ENCODE data around the gene ARHGEF12. TPM values are rescaled to one million over a fixed set of nuclear protein-coding genes. Genes with fewer than 3 reads are reported as not detected.

Gene ARHGEF12
- total RNA-seq, 1 donor from 2014 or later, result 36.5 TPM

DNA sequence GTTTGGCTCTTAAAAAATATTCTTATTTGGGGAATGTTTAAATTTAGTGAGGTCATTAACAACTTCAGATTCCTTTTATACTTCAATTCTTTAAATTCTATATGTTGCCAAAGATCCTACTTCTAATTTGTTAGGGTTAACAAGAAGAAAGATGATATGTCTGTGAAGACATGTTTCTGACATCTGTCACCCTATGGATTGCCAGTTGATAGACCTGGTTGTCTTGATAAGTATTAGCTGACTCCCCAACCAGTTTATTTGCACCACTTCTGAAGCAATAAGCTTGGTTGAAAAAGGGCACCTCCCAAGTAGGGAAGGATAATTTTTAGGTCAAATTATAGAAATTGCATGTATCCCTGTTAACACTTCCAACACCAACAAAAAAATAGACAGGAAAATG, 29.3 kb downstream of the ARHGEF12 start:
- H3K4me3 ChIP-seq (ENCODE audit: low read depth, low read length), result no peak overlapping the region
- TF ChIP-seq, protein P1, sequence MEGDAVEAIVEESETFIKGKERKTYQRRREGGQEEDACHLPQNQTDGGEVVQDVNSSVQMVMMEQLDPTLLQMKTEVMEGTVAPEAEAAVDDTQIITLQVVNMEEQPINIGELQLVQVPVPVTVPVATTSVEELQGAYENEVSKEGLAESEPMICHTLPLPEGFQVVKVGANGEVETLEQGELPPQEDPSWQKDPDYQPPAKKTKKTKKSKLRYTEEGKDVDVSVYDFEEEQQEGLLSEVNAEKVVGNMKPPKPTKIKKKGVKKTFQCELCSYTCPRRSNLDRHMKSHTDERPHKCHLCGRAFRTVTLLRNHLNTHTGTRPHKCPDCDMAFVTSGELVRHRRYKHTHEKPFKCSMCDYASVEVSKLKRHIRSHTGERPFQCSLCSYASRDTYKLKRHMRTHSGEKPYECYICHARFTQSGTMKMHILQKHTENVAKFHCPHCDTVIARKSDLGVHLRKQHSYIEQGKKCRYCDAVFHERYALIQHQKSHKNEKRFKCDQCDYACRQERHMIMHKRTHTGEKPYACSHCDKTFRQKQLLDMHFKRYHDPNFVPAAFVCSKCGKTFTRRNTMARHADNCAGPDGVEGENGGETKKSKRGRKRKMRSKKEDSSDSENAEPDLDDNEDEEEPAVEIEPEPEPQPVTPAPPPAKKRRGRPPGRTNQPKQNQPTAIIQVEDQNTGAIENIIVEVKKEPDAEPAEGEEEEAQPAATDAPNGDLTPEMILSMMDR (conservative IDR thresholded peaks at IDR 0.05; ENCODE audit: low read depth, low read length), result no peak
- DNase-seq (ENCODE audit: low read depth), result no peak

DNA sequence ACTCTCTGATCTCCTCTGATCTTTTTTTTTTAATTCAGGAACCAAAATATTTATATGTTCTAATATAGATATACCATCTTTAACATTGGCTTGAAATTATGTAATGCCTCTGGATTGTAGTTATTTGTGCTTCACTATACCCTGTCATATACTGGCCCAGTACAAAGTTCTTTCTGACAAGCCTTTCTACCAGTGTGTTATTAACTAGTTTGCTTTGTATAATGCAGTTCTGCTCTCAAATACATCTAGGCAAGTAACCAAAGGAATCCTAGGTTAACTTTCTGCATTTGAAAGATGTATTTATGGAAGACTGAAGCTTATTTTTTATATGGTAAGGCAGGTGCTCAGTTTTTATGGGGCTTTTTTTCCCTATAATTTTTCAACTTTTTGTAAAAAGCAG, 36.1 kb downstream of the ARHGEF12 start:
- no peak for DNase-seq (ENCODE audit: low read depth)
- TF ChIP-seq, protein P1 (conservative IDR thresholded peaks at IDR 0.05; ENCODE audit: low read depth, low read length), result no peak
- no peak overlapping the region for H3K4me3 ChIP-seq (ENCODE audit: low read depth, low read length)

DNA sequence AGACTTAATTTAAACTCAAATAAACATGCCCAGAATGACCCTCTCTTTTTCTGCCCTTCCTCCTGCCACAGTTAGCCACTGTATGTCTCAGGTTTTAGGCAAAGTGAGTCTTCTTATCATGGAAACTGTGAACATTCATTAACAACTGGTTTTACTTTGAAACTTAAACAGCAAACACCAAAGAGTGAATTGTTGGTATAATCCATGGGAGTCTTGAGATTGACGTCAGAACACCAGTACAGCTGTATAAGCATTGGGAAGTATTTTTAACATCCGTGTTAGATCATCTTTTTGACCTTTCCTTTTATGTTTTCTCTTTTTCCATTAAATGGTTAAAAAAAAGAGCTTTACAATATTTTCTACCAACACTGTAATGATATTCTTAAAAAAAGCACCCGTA, 38.9 kb downstream of the ARHGEF12 start:
- H3K4me3 ChIP-seq (ENCODE audit: low read depth, low read length), result no peak overlapping the region
- DNase-seq (ENCODE audit: low read depth), result no peak
- TF ChIP-seq, protein P1 (conservative IDR thresholded peaks at IDR 0.05; ENCODE audit: low read depth, low read length), result no peak

DNA sequence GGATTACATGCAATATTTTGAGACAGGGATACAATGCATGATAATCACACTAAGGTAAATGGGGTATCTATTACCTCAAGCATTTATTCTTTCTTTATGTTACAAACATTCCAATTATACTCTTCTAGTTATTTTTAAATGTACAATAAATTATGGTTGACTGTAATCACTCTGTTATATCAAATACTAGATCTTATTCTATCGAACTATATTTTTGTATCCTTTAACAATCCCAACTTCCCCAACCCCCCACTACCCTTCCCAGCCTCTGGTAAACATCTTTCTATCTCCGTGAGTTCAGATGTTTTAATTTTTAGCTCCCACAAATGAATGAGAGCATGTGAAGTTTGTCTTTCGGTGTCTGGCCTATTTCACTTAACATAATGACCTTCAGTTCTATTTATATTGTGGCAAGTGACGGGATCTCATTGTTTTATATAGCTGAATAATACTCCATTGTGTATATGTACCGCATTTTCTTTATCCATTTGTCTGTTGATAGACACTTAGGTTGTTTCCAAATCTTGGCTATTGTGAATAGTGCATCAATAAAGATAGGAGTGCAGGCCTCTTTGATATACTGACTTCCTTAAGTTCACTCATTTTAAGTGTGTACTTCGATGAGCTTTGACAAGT, 40.5 kb downstream of the ARHGEF12 start:
- TF ChIP-seq, protein P1 (conservative IDR thresholded peaks at IDR 0.05; ENCODE audit: low read depth, low read length), result no peak
- no peak for DNase-seq (ENCODE audit: low read depth)
- H3K4me3 ChIP-seq (ENCODE audit: low read depth, low read length), result no peak overlapping the region

DNA sequence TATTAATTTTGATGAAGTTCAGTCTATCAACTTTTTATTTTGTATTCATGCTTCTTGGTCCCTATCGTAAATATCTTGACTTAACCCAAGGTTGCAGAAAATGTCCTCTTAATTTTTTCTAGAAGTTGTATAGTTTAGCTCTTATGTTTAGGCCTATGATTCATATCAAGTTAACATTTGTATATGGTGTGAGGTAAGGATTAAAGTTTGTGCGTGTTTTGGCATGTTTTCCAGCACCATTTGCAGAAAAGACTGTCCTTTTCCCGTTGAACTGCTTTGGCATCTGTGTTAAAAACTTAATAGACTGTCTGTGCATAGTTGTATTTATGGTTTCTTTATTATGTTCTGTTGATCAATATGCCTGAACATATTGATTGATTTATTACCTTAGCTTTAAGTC, 42.3 kb downstream of the ARHGEF12 start:
- TF ChIP-seq, protein P1 (conservative IDR thresholded peaks at IDR 0.05; ENCODE audit: low read depth, low read length), result no peak
- H3K4me3 ChIP-seq (ENCODE audit: low read depth, low read length), result no peak overlapping the region
- DNase-seq (ENCODE audit: low read depth), result no peak

DNA sequence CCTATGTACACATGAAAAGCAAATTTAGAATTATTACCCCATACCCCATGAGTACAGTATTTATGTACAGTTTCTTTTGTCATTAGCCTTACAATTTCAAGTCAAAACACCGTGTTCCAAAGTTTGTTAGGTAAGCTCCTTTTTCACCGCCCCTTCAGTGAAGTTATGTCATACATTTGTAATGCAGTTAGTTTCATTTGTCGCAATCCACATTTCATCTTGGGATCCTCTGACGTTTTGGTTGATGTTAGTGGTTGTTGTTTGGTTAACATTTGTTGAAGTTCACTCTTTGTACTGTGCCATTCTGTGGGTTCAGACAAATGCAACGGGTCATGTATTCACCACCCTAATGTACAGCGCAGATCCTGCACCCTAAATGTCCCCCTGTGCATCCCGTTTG, 45.2 kb downstream of the ARHGEF12 start:
- no peak for DNase-seq (ENCODE audit: low read depth)
- no peak overlapping the region for H3K4me3 ChIP-seq (ENCODE audit: low read depth, low read length)
- TF ChIP-seq, protein P1 (conservative IDR thresholded peaks at IDR 0.05; ENCODE audit: low read depth, low read length), result no peak

DNA sequence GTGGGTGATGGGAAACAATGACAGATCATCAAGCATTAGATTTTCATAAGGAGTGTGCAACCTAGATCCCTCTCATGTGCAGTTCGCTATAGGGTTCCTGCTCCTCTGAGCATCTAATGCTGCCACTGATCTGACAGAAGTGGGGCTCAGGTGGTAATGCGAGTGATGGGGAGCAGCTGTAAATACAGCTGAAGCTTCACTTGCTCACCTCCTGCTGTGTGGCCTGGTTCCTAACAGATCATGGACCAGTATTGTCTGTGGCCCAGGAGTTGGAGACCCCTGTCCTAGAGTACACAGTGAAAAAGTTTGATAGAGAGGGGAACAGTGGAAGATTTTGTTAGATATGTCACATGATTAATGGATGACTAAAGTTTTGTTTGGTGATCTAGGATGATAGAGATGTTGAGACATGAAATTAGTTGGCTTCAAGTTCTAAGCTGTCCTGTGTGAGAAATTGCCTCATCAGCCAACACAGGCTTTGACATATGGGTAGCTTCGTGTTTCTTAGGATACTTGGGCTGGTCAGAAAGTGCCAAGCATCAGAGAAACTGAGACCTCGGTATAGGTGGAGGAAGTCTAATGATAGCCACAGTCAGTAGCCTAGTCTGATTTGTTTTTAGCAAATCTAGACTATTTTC, 47.4 kb downstream of the ARHGEF12 start:
- TF ChIP-seq, protein P1 (conservative IDR thresholded peaks at IDR 0.05; ENCODE audit: low read depth, low read length), result no peak
- no peak overlapping the region for H3K4me3 ChIP-seq (ENCODE audit: low read depth, low read length)
- no peak for DNase-seq (ENCODE audit: low read depth)

Measured in epithelial cell of proximal tubule (primary cell).